ENCODE data around the gene IFFO2. TPM values are rescaled to one million over a fixed set of nuclear protein-coding genes. Genes with fewer than 3 reads are reported as not detected.

The IFFO2 gene
- total and polyA plus RNA-seq, 2 of the 8 experiments (the other 6 are each of a cell fraction or from before 2014, with no cell fraction given), result 6.6 to 10.4 TPM

GRCh38 chr1:18907021-18907916, 49.2 kb downstream of the IFFO2 start (continued):
- no peak for TF ChIP-seq CEBPB (IDR thresholded peaks at IDR 0.05; ENCODE audit: low read depth, low read length)
- TF ChIP-seq TAF7 (optimal IDR thresholded peaks at IDR 0.05; ENCODE audit: borderline replicate concordance, low read depth, low read length), result no peak
- no peak for TF ChIP-seq RXRA (IDR thresholded peaks at IDR 0.05; ENCODE audit: insufficient read depth, low read depth, low read length)
- peak; percentile 28 to 49 for TF ChIP-seq RAD21 (IDR thresholded peaks at IDR 0.05 in 1 of 2, conservative IDR thresholded peaks at IDR 0.05 in 1 of 2; ENCODE audit: low read depth in 2 of 2, low read length in 2 of 2)
- peak; percentile 62 to 83 (median 72) for TF ChIP-seq CTCF (IDR thresholded peaks at IDR 0.05; ENCODE audit: control extremely low read depth in 1 of 3, insufficient read depth in 1 of 3, low read depth in 1 of 3, low read length in 3 of 3)
- TF ChIP-seq RNF2 (IDR thresholded peaks at IDR 0.05; ENCODE audit: borderline replicate concordance, low read depth, low read length, missing control alignments, poor library complexity, severe bottlenecking), result no peak
- no peak for TF ChIP-seq CTBP2 (IDR thresholded peaks at IDR 0.05; ENCODE audit: borderline replicate concordance, insufficient read depth, insufficient read length, low read length)
- no peak for TF ChIP-seq MAFK (IDR thresholded peaks at IDR 0.05; ENCODE audit: low read depth, low read length)
